ENCODE data around the gene NDUFAF8. TPM values are rescaled to one million over a fixed set of nuclear protein-coding genes. Genes with fewer than 3 reads are reported as not detected.

Gene NDUFAF8
- total and polyA plus RNA-seq, 10 of the 15 experiments (the other 5 are each of a cell fraction or from before 2014, with no cell fraction given) = 22.0 to 307 (median 106) TPM

DNA sequence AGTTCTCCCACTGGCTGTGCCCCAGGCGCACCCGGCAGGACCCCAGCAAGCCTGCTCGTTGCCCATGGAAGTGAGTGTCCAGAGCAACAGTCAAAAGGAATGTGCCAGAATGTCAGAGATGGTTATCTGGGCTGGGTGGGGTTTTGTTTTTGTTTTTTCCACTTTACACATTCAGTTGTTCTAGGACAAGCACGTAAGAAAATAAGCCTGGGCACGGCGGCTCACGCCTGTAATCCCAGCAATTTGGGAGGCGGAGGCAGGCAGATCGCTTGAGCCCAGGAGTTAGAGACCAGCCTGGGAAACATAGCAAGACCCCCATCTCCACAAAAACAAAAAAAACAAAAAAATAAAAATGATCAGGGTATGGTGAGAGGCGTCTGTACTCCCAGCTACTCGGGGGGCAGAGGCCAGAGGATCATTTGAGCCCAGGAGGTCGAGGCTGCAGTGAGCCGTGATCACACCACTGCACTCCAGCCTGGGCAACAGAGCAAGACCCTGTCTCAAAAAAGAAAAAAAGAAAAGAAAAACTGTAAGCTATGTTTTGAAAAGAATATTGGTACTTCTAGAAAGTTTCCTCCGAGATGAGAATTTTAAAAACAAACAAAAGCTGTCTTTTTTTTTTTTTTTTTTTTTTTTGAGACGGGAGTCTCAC, 8.3 kb downstream of the NDUFAF8 start (continued):
- TF ChIP-seq ATF2 (IDR thresholded peaks at IDR 0.05; ENCODE audit: low read length) (no peak), ATF3 (IDR thresholded peaks at IDR 0.05; ENCODE audit: borderline replicate concordance, extremely low read depth, low read depth, low read length) (no peak)

- ChIA-PET POLR2A (no interaction called here), RAD21 (ENCODE audit: unreplicated experiment) (no interaction called here), SMC1A (ENCODE audit: uncharacterized antibody, unreplicated experiment) (no interaction called here), CTCF (no interaction called here)
- in situ Hi-C loops (cut with MboI) (loop anchor here (25.0 kb wide), 1 partner anchor 236 kb away; no protein-coding TSS in a partner anchor), intact Hi-C loops (cut with micrococcal nuclease; ENCODE audit: unreplicated experiment) (no loop called here)
- Histone ChIP-seq H3K79me2 (ENCODE audit: control insufficient read depth, insufficient read depth, low read length) (no peaks in the 10 kb centered on the region), H3K9ac (ENCODE audit: control insufficient read depth, insufficient read depth, low read length) (no peak overlapping the region), H4K20me1 (ENCODE audit: control insufficient read depth, insufficient read depth) (no peaks in the 10 kb centered on the region), H3K9me3 (replicated peaks; ENCODE audit: control insufficient read depth, insufficient read depth, low read length) (no peaks in the 10 kb centered on the region), H3K27me3 (replicated peaks in 1 of 2; ENCODE audit: control insufficient read depth in 2 of 2, insufficient read depth in 2 of 2, low read length in 1 of 2) (no peaks in the 10 kb centered on the region), H3K36me3 (ENCODE audit: control insufficient read depth in 2 of 2, insufficient read depth in 2 of 2, low read length in 1 of 2) (peaks cover 2% of the 10 kb centered on the region in 2 experiments; a peak in 3 of 4 replicates), H3K27ac (ENCODE audit: control insufficient read depth, insufficient read depth) (no peak overlapping the region), H3K4me2 (ENCODE audit: control insufficient read depth, insufficient read depth) (no peak overlapping the region), H3K4me3 (no peak overlapping the region), H3K4me1 (ENCODE audit: control insufficient read depth, insufficient read depth, low read length) (peaks cover 18% of the 10 kb centered on the region), H2AFZ (ENCODE audit: control insufficient read depth, low read depth, low read length) (no peak overlapping the region)
- FAIRE-seq = no peak
- TF ChIP-seq ZNF24 (IDR thresholded peaks at IDR 0.05) (no peak), SKIL (IDR thresholded peaks at IDR 0.05; ENCODE audit: low read depth, poor library complexity, severe bottlenecking) (no peak), MAX (IDR thresholded peaks at IDR 0.05; ENCODE audit: low read depth, low read length) (no peak), ZSCAN29 (IDR thresholded peaks at IDR 0.05) (no peak), RAD21 (IDR thresholded peaks at IDR 0.05; ENCODE audit: insufficient read depth, low read depth, low read length) (no peak), SIX5 (IDR thresholded peaks at IDR 0.05; ENCODE audit: low read depth, low read length, severe bottlenecking) (no peak), MYC (IDR thresholded peaks at IDR 0.05; ENCODE audit: insufficient read depth, insufficient read length, insufficient replicate concordance, low read length, severe bottlenecking) (no peak), CREB1 (IDR thresholded peaks at IDR 0.05; ENCODE audit: low read depth) (no peak)
- no peak for DNase-seq (ENCODE audit: low read depth, low spot score)
- ATAC-seq = no peak
- WGBS (ENCODE audit: insufficient coverage, insufficient replicate concordance, low lambda C conversion rate, missing lambda C conversion rate) = 89% methylated on average over 16 of the region's 16 CpGs
- BruUV-seq (replicated peaks) = no TSS peak
Observed at GRCh38 chr17:81248649-81249048, 9.5 kb downstream of the NDUFAF8 start.

All from GM12878 (cell line).